Measurements from ENCODE around the gene BMP3.

BMP3 gene

GRCh38 chr4:81032771-81033684 is 2.5 kb downstream of the BMP3 start (continued):
- TF ChIP-seq PRDM10 (tag by site-specific recombination; IDR thresholded peaks at IDR 0.05): no peak
- peak; percentile 54; the same call in 1 of the 2 replicates for TF ChIP-seq ZNF366 (tag by site-specific recombination; conservative IDR thresholded peaks at IDR 0.05)
- TF ChIP-seq ZNF585B (tag by site-specific recombination; IDR thresholded peaks at IDR 0.05): no peak
- no peak for TF ChIP-seq ZNF391 (tag by site-specific recombination; IDR thresholded peaks at IDR 0.05; ENCODE audit: borderline replicate concordance, low read depth)
- TF ChIP-seq KLF9 (tag by site-specific recombination; IDR thresholded peaks at IDR 0.05; ENCODE audit: low read depth): no peak
- peak; percentile 86 for TF ChIP-seq OSR2 (tag by site-specific recombination; IDR thresholded peaks at IDR 0.05)
- TF ChIP-seq ZNF184 (tag by site-specific recombination; IDR thresholded peaks at IDR 0.05): no peak
- no peak for TF ChIP-seq ZNF791 (tag by site-specific recombination; IDR thresholded peaks at IDR 0.05)
- no peak for TF ChIP-seq ZNF2 (tag by site-specific recombination; IDR thresholded peaks at IDR 0.05)
- TF ChIP-seq ZSCAN4 (tag by site-specific recombination; IDR thresholded peaks at IDR 0.05): no peak
- TF ChIP-seq ZNF169 (tag by site-specific recombination; IDR thresholded peaks at IDR 0.05): no peak
- TF ChIP-seq ZNF544 (tag by site-specific recombination; IDR thresholded peaks at IDR 0.05): no peak
- TF ChIP-seq REPIN1 (tag by site-specific recombination; IDR thresholded peaks at IDR 0.05; ENCODE audit: low read depth): no peak
- 0 out of 2 replicates have a peak, but pooled peaks have one; percentile 14 for TF ChIP-seq KLF10 (tag by site-specific recombination; IDR thresholded peaks at IDR 0.05)
- no peak for TF ChIP-seq ZNF354C (tag by site-specific recombination; IDR thresholded peaks at IDR 0.05; ENCODE audit: borderline replicate concordance, low read depth)
- no peak for TF ChIP-seq ZNF37A (tag by site-specific recombination; IDR thresholded peaks at IDR 0.05)
- TF ChIP-seq ZNF423 (tag by site-specific recombination; IDR thresholded peaks at IDR 0.05): no peak
- TF ChIP-seq INSM2 (tag by site-specific recombination; IDR thresholded peaks at IDR 0.05): no peak
- TF ChIP-seq PRDM6 (tag by site-specific recombination; IDR thresholded peaks at IDR 0.05): peak; percentile 40; the same call in 1 of the 2 replicates
- no peak for TF ChIP-seq OVOL3 (tag by site-specific recombination; IDR thresholded peaks at IDR 0.05)
- no peak for TF ChIP-seq HIC1 (tag by site-specific recombination; IDR thresholded peaks at IDR 0.05)
- TF ChIP-seq ZNF629 (tag by site-specific recombination; IDR thresholded peaks at IDR 0.05): peak; percentile 44
- TF ChIP-seq MZF1 (tag by site-specific recombination; IDR thresholded peaks at IDR 0.05; ENCODE audit: borderline replicate concordance): no peak
- peak; percentile 61; the same call in 1 of the 2 replicates for TF ChIP-seq ZNF394 (tag by site-specific recombination; IDR thresholded peaks at IDR 0.05; ENCODE audit: borderline replicate concordance)
- TF ChIP-seq TSHZ1 (tag by site-specific recombination; IDR thresholded peaks at IDR 0.05; ENCODE audit: borderline replicate concordance): peak; percentile 68
